ENCODE measurements around the gene MBD4.

GRCh38 chr3:129474984-129475804 lies 35.4 kb upstream of the MBD4 start:
- no peak for TF ChIP-seq CTCF (IDR thresholded peaks at IDR 0.05)
- TF ChIP-seq POLR2A (IDR thresholded peaks at IDR 0.05): no peak

Data from testis (tissue), 2 donors.